Activated CD8-positive, alpha-beta T cell treated with anti-CD3 and anti-CD28 coated beads for 36 hours (primary cell): ENCODE results near the gene TMEM94. TPM values are rescaled to one million over a fixed set of nuclear protein-coding genes. Genes with fewer than 3 reads are reported as not detected.

Source experiments
- ATAC-seq: fragments of 200-7000 bp; cut with Tn5 transposase; one replicate; pipeline ENCODE4 v1.10.0; 2021; ENCODE audit warnings: mild to moderate bottlenecking, moderate library complexity
- CTCF ChIA-PET: fragments of 350-600 bp; sonication (Branson Sonifier 250); formaldehyde crosslinking; loops from one replicate; lab custom pipeline; 2021; ENCODE audit warnings: antibody characterized with exemption; lab: Charles Lee
- POLR2A ChIA-PET: fragments of 350-600 bp; sonication (Branson Sonifier 250); formaldehyde crosslinking; loops from one replicate; lab custom pipeline; 2021; ENCODE audit warnings: antibody characterized with exemption; lab: Charles Lee
- DNase-seq: peaks from one replicate; pipeline ENCODE4 v3.0.0-alpha.2; 2020
- H3K27ac Mint-ChIP-seq: one replicate; pipeline ENCODE4 v1.8.0; 2021; ENCODE audit warnings: mild to moderate bottlenecking, mixed read lengths
- H3K27me3 Mint-ChIP-seq: one replicate; pipeline ENCODE4 v1.8.0; 2021; ENCODE audit warnings: mixed read lengths
- H3K36me3 Mint-ChIP-seq: one replicate; pipeline ENCODE4 v1.8.0; 2021; ENCODE audit warnings: low read depth, mixed read lengths
- H3K4me1 Mint-ChIP-seq: one replicate; pipeline ENCODE4 v1.8.0; 2021; ENCODE audit warnings: low read depth, mixed read lengths
- H3K4me3 Mint-ChIP-seq: one replicate; pipeline ENCODE4 v1.8.0; 2021; ENCODE audit warnings: mild to moderate bottlenecking, moderate library complexity, mixed read lengths
- H3K9me3 Mint-ChIP-seq: one replicate; pipeline ENCODE4 v1.8.0; 2021; ENCODE audit warnings: mixed read lengths
- intact Hi-C: fragments of 100-400 bp; cut with micrococcal nuclease; formaldehyde crosslinking; loops from one replicate; pipeline ENCODE4 v1.10.0; 2022
- total RNA-seq, 2 experiments: library from RNA; stranded (reverse); gene quantifications; one replicate each; pipeline ENCODE4 v1.2.3, GENCODE V29; 2021
- TF ChIP-seq, protein P1 (sequence below): fragments of 200-600 bp; IDR thresholded peaks from one replicate; pipeline ENCODE4 v1.8.0; 2022; ENCODE audit warnings: antibody characterized with exemption, mild to moderate bottlenecking

TMEM94 gene
- total RNA-seq, 2 experiments from 2014 or later = 55.3 to 56.4 TPM

DNA sequence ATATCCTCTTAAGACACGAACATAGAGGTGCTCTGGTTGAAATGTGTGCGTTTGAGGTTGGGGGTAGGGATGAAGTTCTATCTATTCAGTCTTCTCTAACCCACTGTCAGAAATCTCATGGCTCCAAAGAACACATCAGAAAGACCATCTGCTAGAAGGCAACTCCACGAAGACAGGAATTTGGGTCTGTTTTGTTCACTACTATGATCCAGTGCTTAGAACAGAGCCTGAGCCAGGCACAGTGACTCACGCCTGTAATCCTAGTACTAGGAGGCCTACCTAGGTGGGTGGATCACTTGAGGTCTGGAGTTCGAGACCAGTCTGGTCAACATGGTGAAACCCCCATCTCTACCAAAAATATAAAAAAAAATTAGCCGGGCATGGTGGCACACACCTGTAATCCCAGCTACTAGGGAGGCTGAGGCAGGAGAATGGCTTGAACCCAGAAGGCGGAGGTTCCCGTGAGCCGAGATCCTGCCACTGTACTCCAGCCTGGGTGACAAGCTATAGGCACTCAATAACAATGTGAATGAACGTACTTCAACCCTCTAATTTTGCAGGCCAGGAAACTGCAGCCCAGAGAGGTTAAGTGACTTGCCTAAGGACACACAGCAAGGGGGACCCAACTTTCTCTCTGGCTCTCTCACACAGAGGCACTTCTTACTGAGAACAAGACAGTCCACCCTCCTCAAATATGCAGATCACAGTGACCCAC is 56.6 kb downstream of the TMEM94 start:
- peaks cover 14% of the 10 kb centered on the region for H3K4me1 Mint-ChIP-seq
- no peak overlapping the region for H3K27ac Mint-ChIP-seq
- ChIA-PET POLR2A (interaction anchor here (1.3 kb wide), 1 partner anchor 56 kb away, joined by 3 read pairs; the partner anchor contains the start of gene TMEM94), CTCF (interaction anchor here (1.0 to 1.1 kb wide), 5 partner anchors 13 to 305 kb away, joined by 3 to 4 read pairs (median 3); partner anchors contain the start of gene LLGL2)
- ATAC-seq (no peak), DNase-seq (no peak)
- H3K9me3 Mint-ChIP-seq = no peaks in the 10 kb centered on the region
- intact Hi-C loops = no loop called here
- peaks cover 7% of the 10 kb centered on the region for H3K36me3 Mint-ChIP-seq
- TF ChIP-seq, protein P1, sequence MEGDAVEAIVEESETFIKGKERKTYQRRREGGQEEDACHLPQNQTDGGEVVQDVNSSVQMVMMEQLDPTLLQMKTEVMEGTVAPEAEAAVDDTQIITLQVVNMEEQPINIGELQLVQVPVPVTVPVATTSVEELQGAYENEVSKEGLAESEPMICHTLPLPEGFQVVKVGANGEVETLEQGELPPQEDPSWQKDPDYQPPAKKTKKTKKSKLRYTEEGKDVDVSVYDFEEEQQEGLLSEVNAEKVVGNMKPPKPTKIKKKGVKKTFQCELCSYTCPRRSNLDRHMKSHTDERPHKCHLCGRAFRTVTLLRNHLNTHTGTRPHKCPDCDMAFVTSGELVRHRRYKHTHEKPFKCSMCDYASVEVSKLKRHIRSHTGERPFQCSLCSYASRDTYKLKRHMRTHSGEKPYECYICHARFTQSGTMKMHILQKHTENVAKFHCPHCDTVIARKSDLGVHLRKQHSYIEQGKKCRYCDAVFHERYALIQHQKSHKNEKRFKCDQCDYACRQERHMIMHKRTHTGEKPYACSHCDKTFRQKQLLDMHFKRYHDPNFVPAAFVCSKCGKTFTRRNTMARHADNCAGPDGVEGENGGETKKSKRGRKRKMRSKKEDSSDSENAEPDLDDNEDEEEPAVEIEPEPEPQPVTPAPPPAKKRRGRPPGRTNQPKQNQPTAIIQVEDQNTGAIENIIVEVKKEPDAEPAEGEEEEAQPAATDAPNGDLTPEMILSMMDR = no peak
- no peaks in the 10 kb centered on the region for H3K27me3 Mint-ChIP-seq
- H3K4me3 Mint-ChIP-seq = no peak overlapping the region

DNA sequence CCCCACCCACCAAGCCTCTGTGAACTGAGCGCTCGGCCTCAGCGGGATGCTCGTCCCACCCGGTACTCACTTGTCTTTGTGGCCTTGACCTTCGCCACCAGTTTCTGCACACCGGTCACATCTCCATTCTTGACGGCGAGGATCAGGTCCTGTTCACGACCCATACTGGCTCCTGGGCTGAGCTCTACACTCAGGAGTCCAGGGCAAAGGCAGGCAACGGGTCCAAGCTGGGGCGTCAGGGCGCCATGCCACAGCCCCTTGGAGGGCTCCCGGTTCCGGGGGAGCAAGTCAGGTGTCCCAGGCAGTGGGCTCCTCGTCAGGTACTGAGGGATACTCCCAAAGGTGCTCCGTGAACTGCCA is 57.2 kb downstream of the TMEM94 start:
- H3K36me3 Mint-ChIP-seq = peaks cover 12% of the 10 kb centered on the region
- ATAC-seq = no peak
- POLR2A ChIA-PET = interaction anchor here (0.7 to 1.1 kb wide), 2 partner anchors 12 to 242 kb away, joined by 3 read pairs; partner anchors contain the start of genes LLGL2 and MIF4GD
- TF ChIP-seq, protein P1 = no peak
- intact Hi-C loops = no loop called here
- H3K4me3 Mint-ChIP-seq = no peak overlapping the region
- no peak overlapping the region for H3K27ac Mint-ChIP-seq
- no peaks in the 10 kb centered on the region for H3K27me3 Mint-ChIP-seq
- H3K9me3 Mint-ChIP-seq = no peaks in the 10 kb centered on the region
- H3K4me1 Mint-ChIP-seq = peaks cover 20% of the 10 kb centered on the region
- CTCF ChIA-PET = interaction anchor here (0.9 to 1.1 kb wide), 4 partner anchors 12 to 240 kb away, joined by 3 to 4 read pairs (median 3); partner anchors contain the start of gene LLGL2
- DNase-seq = no peak

DNA sequence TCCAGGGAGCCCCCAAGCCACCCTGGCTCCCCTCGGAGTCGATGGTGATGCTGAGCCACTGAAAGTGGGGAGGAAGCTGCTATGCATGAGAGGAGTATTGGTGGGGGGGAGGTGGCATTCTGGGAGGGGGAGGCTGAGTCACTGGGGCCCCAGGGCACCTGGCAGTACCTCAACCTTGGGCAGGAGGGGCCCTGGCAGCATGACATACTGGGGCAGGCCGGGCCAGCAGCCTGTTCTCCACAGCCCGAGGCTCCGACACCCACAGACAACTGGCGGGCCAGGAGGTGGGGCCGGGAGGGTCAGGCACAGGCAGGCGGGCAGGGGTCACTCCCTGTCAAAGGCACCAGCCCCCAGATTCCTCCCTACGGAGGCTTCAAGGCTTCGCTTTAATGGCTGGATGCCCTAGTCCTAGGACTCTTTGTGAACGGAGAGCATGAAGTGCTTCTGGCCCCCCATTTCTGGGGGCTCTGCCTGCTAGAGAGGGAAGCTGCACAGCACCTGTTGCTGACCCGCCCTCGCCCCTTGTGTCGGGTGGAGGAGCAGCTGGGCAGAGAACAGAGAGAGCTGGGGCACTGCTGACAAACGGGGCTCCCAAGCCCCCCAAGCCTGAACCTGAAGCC is 58.0 kb downstream of the TMEM94 start:
- ATAC-seq (no peak), DNase-seq (peak; percentile 29)
- Mint-ChIP-seq H3K27ac (no peak overlapping the region), H3K27me3 (no peaks in the 10 kb centered on the region), H3K36me3 (peaks cover 19% of the 10 kb centered on the region), H3K9me3 (no peaks in the 10 kb centered on the region), H3K4me3 (peak overlapping the region; percentile 52), H3K4me1 (peaks cover 25% of the 10 kb centered on the region)
- TF ChIP-seq, protein P1 = no peak
- intact Hi-C loops = no loop called here
- POLR2A ChIA-PET = interaction anchor here (0.7 to 1.1 kb wide), 2 partner anchors 11 to 243 kb away, joined by 3 read pairs; partner anchors contain the start of genes LLGL2 and MIF4GD
- CTCF ChIA-PET = interaction anchor here (0.7 to 1.0 kb wide), 3 partner anchors 11 to 192 kb away, joined by 3 to 5 read pairs (median 3); partner anchors contain the start of gene LLGL2

DNA sequence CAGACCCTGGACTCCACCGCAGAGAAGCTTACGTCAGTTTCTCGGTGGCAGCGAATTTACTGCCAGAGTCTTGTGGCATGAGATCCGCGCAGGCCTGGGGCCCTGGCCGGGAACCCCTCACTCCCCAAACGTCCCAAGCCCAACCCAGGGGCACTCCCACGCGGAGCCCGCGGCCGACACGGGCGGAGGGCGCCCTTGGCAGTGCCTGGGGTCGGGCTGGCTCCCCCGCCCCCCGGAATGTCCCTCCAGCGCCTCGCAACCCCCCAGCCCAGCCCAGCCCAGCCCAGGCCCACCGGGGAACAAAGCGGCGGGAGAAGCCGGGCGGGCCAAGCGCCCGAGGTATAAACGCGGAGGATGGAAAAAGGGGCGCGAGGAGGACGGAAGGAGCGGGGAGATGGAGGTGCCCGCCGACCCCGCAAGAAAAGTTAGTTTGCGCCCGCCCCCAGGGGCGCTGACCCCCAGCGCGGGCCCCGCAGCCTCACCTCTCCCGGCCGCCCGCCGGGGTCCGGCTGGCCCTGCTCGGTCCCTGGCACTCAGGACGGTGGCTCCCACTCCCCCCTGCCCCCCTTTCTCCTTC is 58.6 kb downstream of the TMEM94 start:
- H3K4me1 Mint-ChIP-seq = peaks cover 28% of the 10 kb centered on the region
- no peak for ATAC-seq
- DNase-seq = no peak
- ChIA-PET POLR2A (interaction anchor here (1.1 kb wide), 1 partner anchor 244 kb away, joined by 3 read pairs; the partner anchor contains the start of gene MIF4GD), CTCF (interaction anchor here (0.7 kb wide), 1 partner anchor 10 kb away, joined by 5 read pairs; the partner anchor contains the start of gene LLGL2)
- peak overlapping the region; percentile 74 for H3K4me3 Mint-ChIP-seq
- H3K36me3 Mint-ChIP-seq = peaks cover 23% of the 10 kb centered on the region
- H3K27me3 Mint-ChIP-seq = no peaks in the 10 kb centered on the region
- intact Hi-C loops = loop anchor here (5.0 kb wide), 1 partner anchor 88 kb away; no protein-coding TSS in a partner anchor
- H3K9me3 Mint-ChIP-seq = no peaks in the 10 kb centered on the region
- TF ChIP-seq, protein P1 = no peak
- no peak overlapping the region for H3K27ac Mint-ChIP-seq
